Measurements from ENCODE around the gene INSYN2B.

The INSYN2B gene

DNA sequence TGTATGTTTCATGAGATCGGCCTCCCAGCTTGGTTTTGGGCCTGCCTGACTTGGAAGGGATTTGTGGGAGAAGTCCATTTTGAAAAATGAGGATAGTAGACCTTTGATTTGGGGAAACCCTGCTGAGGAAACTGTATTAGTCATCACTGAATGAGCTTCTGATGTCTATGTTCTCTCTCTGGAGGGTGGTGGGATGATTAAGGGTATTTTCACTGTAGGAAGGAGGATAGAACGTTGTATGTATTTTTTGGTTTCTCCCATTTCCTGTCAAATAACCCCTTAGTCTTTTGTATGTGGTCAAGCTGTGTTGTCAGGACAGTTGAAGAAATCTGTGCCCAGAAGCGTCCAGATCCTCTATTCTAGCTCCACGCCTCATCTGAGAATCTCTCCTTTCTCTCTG lies 151.9 kb downstream of the INSYN2B start:
- Histone ChIP-seq H3K9me3 (ENCODE audit: control insufficient read depth, insufficient read depth, low read length) (no peaks in the 10 kb centered on the region), H3K36me3 (ENCODE audit: control insufficient read depth, insufficient read depth, low read length) (no peaks in the 10 kb centered on the region), H3K27ac (ENCODE audit: low read length) (no peak overlapping the region), H3K4me3 (ENCODE audit: low read length) (no peak overlapping the region), H3K27me3 (ENCODE audit: control insufficient read depth, insufficient read depth, low read length) (no peaks in the 10 kb centered on the region), H3K4me1 (ENCODE audit: control insufficient read depth, insufficient read depth, low read length) (no peaks in the 10 kb centered on the region)
- no peak for DNase-seq (ENCODE audit: low read depth, low spot score)
- WGBS (ENCODE audit: insufficient coverage, insufficient read length): 100% methylated on average over 1 of the region's 4 CpGs

DNA sequence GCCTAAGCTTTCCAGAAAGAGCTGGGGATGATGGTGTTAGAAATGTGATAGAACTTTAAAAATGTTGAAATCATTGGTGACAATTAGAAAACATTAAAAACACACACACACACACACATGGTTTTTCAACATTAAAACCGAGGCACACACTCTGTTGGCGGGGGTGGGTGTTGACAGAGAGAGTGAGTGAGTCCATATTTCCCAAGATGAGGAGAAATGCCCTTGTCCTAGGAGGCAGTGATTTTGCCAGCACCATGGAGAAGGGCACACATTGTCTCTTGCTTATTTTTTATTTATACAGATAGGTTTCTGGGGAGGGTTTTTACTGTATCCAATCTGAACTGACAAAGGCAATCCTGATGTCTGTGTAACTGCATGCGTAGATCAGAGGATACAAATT lies 152.5 kb downstream of the INSYN2B start:
- no peaks in the 10 kb centered on the region for H3K9me3 ChIP-seq (ENCODE audit: control insufficient read depth, insufficient read depth, low read length)
- H3K27ac ChIP-seq (ENCODE audit: low read length): no peak overlapping the region
- no peak for DNase-seq (ENCODE audit: low read depth, low spot score)
- no peaks in the 10 kb centered on the region for H3K4me1 ChIP-seq (ENCODE audit: control insufficient read depth, insufficient read depth, low read length)
- H3K27me3 ChIP-seq (ENCODE audit: control insufficient read depth, insufficient read depth, low read length): no peaks in the 10 kb centered on the region
- no peak overlapping the region for H3K4me3 ChIP-seq (ENCODE audit: low read length)
- no CpG with 5 or more reads among the region's 3 CpGs for WGBS (ENCODE audit: insufficient coverage, insufficient read length)
- H3K36me3 ChIP-seq (ENCODE audit: control insufficient read depth, insufficient read depth, low read length): no peaks in the 10 kb centered on the region

DNA sequence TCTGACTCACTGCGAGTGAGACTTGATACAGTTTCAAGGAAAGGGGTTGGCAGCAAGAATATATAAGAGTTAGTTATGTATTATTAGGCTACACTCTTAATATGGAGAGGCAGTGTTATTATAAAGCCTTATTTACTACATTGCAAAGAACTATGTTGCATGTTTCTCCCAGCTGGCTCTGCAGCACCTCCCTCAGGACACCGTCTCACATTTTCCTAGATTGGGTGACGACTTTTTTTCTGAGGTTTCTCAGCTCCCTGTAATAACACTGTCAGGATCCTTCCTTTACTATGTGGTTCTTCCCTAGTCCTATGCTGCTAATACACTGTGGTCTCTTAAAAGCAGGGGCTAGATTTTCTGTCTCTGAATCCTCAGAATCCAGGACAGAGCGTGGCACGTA lies 153.7 kb downstream of the INSYN2B start:
- H3K36me3 ChIP-seq (ENCODE audit: control insufficient read depth, insufficient read depth, low read length): no peaks in the 10 kb centered on the region
- WGBS (ENCODE audit: insufficient coverage, insufficient read length): no CpG with 5 or more reads among the region's 5 CpGs
- H3K27ac ChIP-seq (ENCODE audit: low read length): no peak overlapping the region
- no peak for DNase-seq (ENCODE audit: low read depth, low spot score)
- no peaks in the 10 kb centered on the region for H3K4me1 ChIP-seq (ENCODE audit: control insufficient read depth, insufficient read depth, low read length)
- no peak overlapping the region for H3K4me3 ChIP-seq (ENCODE audit: low read length)
- H3K27me3 ChIP-seq (ENCODE audit: control insufficient read depth, insufficient read depth, low read length): no peaks in the 10 kb centered on the region
- H3K9me3 ChIP-seq (ENCODE audit: control insufficient read depth, insufficient read depth, low read length): no peaks in the 10 kb centered on the region

GRCh38 chr5:169817031-169817430 lies 163.3 kb downstream of the INSYN2B start:
- Histone ChIP-seq H3K36me3 (ENCODE audit: control insufficient read depth, insufficient read depth, low read length) (no peaks in the 10 kb centered on the region), H3K4me1 (ENCODE audit: control insufficient read depth, insufficient read depth, low read length) (peaks cover 3% of the 10 kb centered on the region; the same call in 1 of the 2 replicates), H3K9me3 (ENCODE audit: control insufficient read depth, insufficient read depth, low read length) (no peaks in the 10 kb centered on the region), H3K27ac (ENCODE audit: low read length) (no peak overlapping the region), H3K27me3 (ENCODE audit: control insufficient read depth, insufficient read depth, low read length) (no peaks in the 10 kb centered on the region), H3K4me3 (ENCODE audit: low read length) (no peak overlapping the region)
- DNase-seq (ENCODE audit: low read depth, low spot score): no peak
- WGBS (ENCODE audit: insufficient coverage, insufficient read length): no CpG with 5 or more reads among the region's 2 CpGs

DNA sequence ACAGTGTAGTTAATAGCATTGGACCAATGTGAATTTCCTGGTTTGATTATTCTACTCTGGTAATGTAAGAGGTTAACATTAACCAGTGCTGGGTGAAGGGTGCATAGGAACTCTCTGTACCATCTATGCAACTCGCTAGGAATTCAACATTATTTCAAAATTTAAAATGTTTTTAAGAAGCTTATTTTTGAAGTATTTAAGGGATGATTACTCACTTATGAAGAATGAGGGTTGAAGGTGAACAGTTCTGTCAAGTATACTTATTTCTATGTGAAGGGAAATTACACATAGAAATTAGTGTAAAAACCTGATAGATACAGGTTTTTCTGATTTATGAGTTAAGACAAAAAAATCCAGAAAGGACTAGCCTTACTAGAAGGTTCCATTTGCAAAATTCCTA lies 165.8 kb downstream of the INSYN2B start:
- Histone ChIP-seq H3K9me3 (ENCODE audit: control insufficient read depth, insufficient read depth, low read length) (no peaks in the 10 kb centered on the region), H3K27ac (ENCODE audit: low read length) (no peak overlapping the region), H3K4me1 (ENCODE audit: control insufficient read depth, insufficient read depth, low read length) (peaks cover 6% of the 10 kb centered on the region), H3K4me3 (ENCODE audit: low read length) (no peak overlapping the region), H3K36me3 (ENCODE audit: control insufficient read depth, insufficient read depth, low read length) (no peaks in the 10 kb centered on the region), H3K27me3 (ENCODE audit: control insufficient read depth, insufficient read depth, low read length) (no peaks in the 10 kb centered on the region)
- DNase-seq (ENCODE audit: low read depth, low spot score): no peak
- no CpG with 5 or more reads among the region's 1 CpG for WGBS (ENCODE audit: insufficient coverage, insufficient read length)

All from iPS DF 6.9 (cell line).